Neural progenitor cell (in vitro differentiated cells): ENCODE measurements around the gene PEX5L. TPM values are rescaled to one million over a fixed set of nuclear protein-coding genes. Genes with fewer than 3 reads are reported as not detected.

Experiments used
- DNase-seq: peaks from one replicate; pipeline ENCODE4 v3.0.0-alpha.2; 2016; ENCODE audit warnings: low spot score
- H2AFZ ChIP-seq: fragments of 200-600 bp; sonication (generic); replicated peaks from 2 replicates; pipeline ENCODE4 v1.6.1; 2016; ENCODE audit warnings: antibody characterized with exemption
- H3F3A ChIP-seq: fragments of 200-600 bp; sonication (generic); 2 replicates; pipeline ENCODE4 v1.6.1; 2016; ENCODE audit warnings: antibody characterized with exemption, low read depth
- H3K27ac ChIP-seq: fragments of 200-600 bp; sonication (generic); 2 replicates; pipeline ENCODE4 v1.5.1; 2016; ENCODE audit warnings: mild to moderate bottlenecking
- H3K27me3 ChIP-seq: fragments of 200-600 bp; sonication (generic); 2 replicates; pipeline ENCODE4 v1.6.1; 2016; ENCODE audit warnings: mild to moderate bottlenecking, moderate library complexity
- H3K36me3 ChIP-seq: fragments of 200-600 bp; sonication (generic); 2 replicates; pipeline ENCODE4 v1.5.1; 2016
- H3K4me1 ChIP-seq: fragments of 200-600 bp; sonication (generic); 2 replicates; pipeline ENCODE4 v1.6.1; 2016; ENCODE audit warnings: mixed run types
- H3K4me2 ChIP-seq: fragments of 200-600 bp; sonication (generic); 2 replicates; pipeline ENCODE4 v1.6.1; 2016
- H3K4me3 ChIP-seq: fragments of 200-600 bp; sonication (generic); 2 replicates; pipeline ENCODE4 v1.5.1; 2016
- H3K79me2 ChIP-seq: fragments of 200-600 bp; sonication (generic); 2 replicates; pipeline ENCODE4 v1.6.1; 2016; ENCODE audit warnings: low read depth
- H3K9ac ChIP-seq: fragments of 200-600 bp; sonication (generic); 2 replicates; pipeline ENCODE4 v1.6.1; 2016
- H3K9me3 ChIP-seq: fragments of 200-600 bp; sonication (generic); 2 replicates; pipeline ENCODE4 v1.5.1; 2016; ENCODE audit warnings: low read depth
- H4K20me1 ChIP-seq: fragments of 200-600 bp; sonication (generic); 2 replicates; pipeline ENCODE4 v1.6.1; 2016; ENCODE audit warnings: low read depth
- H3K27ac Mint-ChIP-seq: 3 replicates; pipeline ENCODE4 v1.8.0; 2021; ENCODE audit warnings: mixed read lengths
- H3K27me3 Mint-ChIP-seq: 2 replicates; pipeline ENCODE4 v1.8.0; 2022; ENCODE audit warnings: low read depth, mild to moderate bottlenecking, inconsistent platforms, moderate library complexity, mixed read lengths; ENCODE audit not compliant: insufficient read depth
- H3K36me3 Mint-ChIP-seq: 3 replicates; pipeline ENCODE4 v1.8.0; 2021; ENCODE audit warnings: mixed read lengths
- H3K4me1 Mint-ChIP-seq: 3 replicates; pipeline ENCODE4 v1.8.0; 2021; ENCODE audit warnings: mixed read lengths
- H3K4me3 Mint-ChIP-seq: 3 replicates; pipeline ENCODE4 v1.8.0; 2021; ENCODE audit warnings: mild to moderate bottlenecking, moderate library complexity, mixed read lengths
- H3K9me3 Mint-ChIP-seq: 3 replicates; pipeline ENCODE4 v1.8.0; 2020; ENCODE audit warnings: mixed read lengths
- EZH2 ChIP-seq: fragments of 200-600 bp; sonication (generic); IDR thresholded peaks from 2 replicates; pipeline ENCODE4 v1.6.1; 2017; ENCODE audit warnings: antibody characterized with exemption, mild to moderate bottlenecking, moderate library complexity
- EZH2phosphoT487 ChIP-seq: fragments of 200-600 bp; sonication (generic); IDR thresholded peaks from 2 replicates; pipeline ENCODE4 v1.6.1; 2017; ENCODE audit warnings: antibody characterized with exemption
- total RNA-seq: library from RNA; depleted of rRNA; stranded (reverse); fragments of >200 nt; gene quantifications from 2 replicates; pipeline ENCODE4 v1.2.3, GENCODE V29; 2015; ENCODE audit warnings: low replicate concordance
- TF ChIP-seq, protein P1 (sequence below): fragments of 200-600 bp; sonication (generic); IDR thresholded peaks from 2 replicates; pipeline ENCODE4 v1.5.1; 2017; ENCODE audit warnings: antibody characterized with exemption, mild to moderate bottlenecking

Gene PEX5L
- total RNA-seq, 1 donor from 2014 or later, result 0.90 TPM

DNA sequence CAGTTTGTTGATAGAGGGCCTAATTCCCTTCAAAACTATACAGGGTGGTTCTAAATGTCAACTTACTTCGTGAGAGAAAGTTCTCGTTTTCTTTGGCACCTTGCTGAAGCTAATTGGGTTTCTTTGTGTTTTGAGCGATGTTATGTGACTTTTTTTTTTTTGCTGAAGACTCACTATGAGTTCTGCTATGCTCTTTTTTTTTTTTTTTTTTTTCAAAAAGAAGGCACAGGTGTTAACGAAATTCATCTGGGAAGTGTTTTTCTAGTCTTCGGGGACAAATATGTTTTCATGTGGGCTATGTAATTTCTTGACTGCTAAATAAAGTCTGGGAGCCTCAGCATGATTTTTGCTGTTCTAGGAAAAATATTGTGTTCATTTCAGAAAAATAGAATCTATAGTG lies 81.5 kb downstream of the PEX5L start:
- TF ChIP-seq, protein P1, sequence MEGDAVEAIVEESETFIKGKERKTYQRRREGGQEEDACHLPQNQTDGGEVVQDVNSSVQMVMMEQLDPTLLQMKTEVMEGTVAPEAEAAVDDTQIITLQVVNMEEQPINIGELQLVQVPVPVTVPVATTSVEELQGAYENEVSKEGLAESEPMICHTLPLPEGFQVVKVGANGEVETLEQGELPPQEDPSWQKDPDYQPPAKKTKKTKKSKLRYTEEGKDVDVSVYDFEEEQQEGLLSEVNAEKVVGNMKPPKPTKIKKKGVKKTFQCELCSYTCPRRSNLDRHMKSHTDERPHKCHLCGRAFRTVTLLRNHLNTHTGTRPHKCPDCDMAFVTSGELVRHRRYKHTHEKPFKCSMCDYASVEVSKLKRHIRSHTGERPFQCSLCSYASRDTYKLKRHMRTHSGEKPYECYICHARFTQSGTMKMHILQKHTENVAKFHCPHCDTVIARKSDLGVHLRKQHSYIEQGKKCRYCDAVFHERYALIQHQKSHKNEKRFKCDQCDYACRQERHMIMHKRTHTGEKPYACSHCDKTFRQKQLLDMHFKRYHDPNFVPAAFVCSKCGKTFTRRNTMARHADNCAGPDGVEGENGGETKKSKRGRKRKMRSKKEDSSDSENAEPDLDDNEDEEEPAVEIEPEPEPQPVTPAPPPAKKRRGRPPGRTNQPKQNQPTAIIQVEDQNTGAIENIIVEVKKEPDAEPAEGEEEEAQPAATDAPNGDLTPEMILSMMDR, result no peak
- no peak for TF ChIP-seq EZH2phosphoT487
- TF ChIP-seq EZH2, result no peak
- Histone ChIP-seq H3F3A (no peaks in the 10 kb centered on the region), H4K20me1 (no peaks in the 10 kb centered on the region), H3K9me3 (no peaks in the 10 kb centered on the region), H3K27me3 (no peaks in the 10 kb centered on the region), H2AFZ (no peak overlapping the region), H3K4me1 (no peaks in the 10 kb centered on the region), H3K4me2 (no peak overlapping the region), H3K27ac (no peak overlapping the region), H3K36me3 (no peaks in the 10 kb centered on the region), H3K4me3 (no peak overlapping the region), H3K79me2 (no peaks in the 10 kb centered on the region), H3K9ac (no peak overlapping the region)
- Mint-ChIP-seq H3K4me1 (no peaks in the 10 kb centered on the region), H3K9me3 (no peaks in the 10 kb centered on the region), H3K27ac (no peak overlapping the region), H3K36me3 (no peaks in the 10 kb centered on the region), H3K27me3 (no peaks in the 10 kb centered on the region), H3K4me3 (no peak overlapping the region)
- no peak for DNase-seq

- Histone ChIP-seq H3K79me2 (no peaks in the 10 kb centered on the region), H3K27ac (no peak overlapping the region), H2AFZ (no peak overlapping the region), H3K4me3 (no peak overlapping the region), H3K36me3 (no peaks in the 10 kb centered on the region), H3K9ac (no peak overlapping the region), H3K9me3 (no peaks in the 10 kb centered on the region), H3K4me1 (peaks cover 7% of the 10 kb centered on the region), H3F3A (no peaks in the 10 kb centered on the region), H3K4me2 (no peak overlapping the region), H3K27me3 (no peaks in the 10 kb centered on the region), H4K20me1 (no peaks in the 10 kb centered on the region)
- Mint-ChIP-seq H3K36me3 (no peaks in the 10 kb centered on the region), H3K9me3 (no peaks in the 10 kb centered on the region), H3K27ac (no peak overlapping the region), H3K27me3 (no peaks in the 10 kb centered on the region), H3K4me1 (peaks cover 2% of the 10 kb centered on the region), H3K4me3 (no peak overlapping the region)
- DNase-seq, result no peak
- TF ChIP-seq, protein P1, result no peak
- TF ChIP-seq EZH2 (no peak), EZH2phosphoT487 (no peak)
Observed at GRCh38 chr3:179953993-179954870, 82.5 kb downstream of the PEX5L start.

DNA sequence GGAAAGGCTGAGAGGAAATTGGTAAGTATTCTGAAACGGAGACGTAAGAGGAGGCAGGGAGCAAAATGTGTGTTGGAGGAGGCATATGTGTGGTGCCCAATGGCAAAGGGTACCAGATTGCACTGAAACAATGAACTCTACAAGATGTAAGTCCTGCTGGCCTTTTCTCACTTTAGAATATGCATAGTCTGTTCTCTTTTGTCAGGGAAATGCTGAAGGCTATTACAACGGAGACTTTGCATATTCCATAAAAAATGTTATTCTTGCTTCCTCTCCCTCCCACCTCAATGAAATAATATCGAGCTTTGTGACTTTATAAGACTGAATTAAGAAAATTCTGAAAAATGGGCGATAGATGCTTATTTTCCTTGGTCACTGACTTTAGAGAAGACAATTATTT lies 85.9 kb downstream of the PEX5L start:
- Histone ChIP-seq H3K79me2 (no peaks in the 10 kb centered on the region), H3K4me1 (peaks cover 11% of the 10 kb centered on the region), H3K4me2 (no peak overlapping the region), H3K27ac (no peak overlapping the region), H3F3A (no peaks in the 10 kb centered on the region), H2AFZ (no peak overlapping the region), H3K9me3 (no peaks in the 10 kb centered on the region), H3K9ac (no peak overlapping the region), H3K27me3 (no peaks in the 10 kb centered on the region), H3K36me3 (no peaks in the 10 kb centered on the region), H3K4me3 (no peak overlapping the region), H4K20me1 (no peaks in the 10 kb centered on the region)
- H3K36me3 Mint-ChIP-seq, result no peaks in the 10 kb centered on the region
- H3K27me3 Mint-ChIP-seq, result no peaks in the 10 kb centered on the region
- DNase-seq, result no peak
- no peak overlapping the region for H3K27ac Mint-ChIP-seq
- TF ChIP-seq EZH2 (no peak), EZH2phosphoT487 (no peak)
- TF ChIP-seq, protein P1, result no peak
- no peak overlapping the region for H3K4me3 Mint-ChIP-seq
- H3K4me1 Mint-ChIP-seq, result peaks cover 3% of the 10 kb centered on the region
- no peaks in the 10 kb centered on the region for H3K9me3 Mint-ChIP-seq
